Spleen (tissue), 7 donors: Measurements from ENCODE around the gene AFAP1.

Experiments used
- CTCF ChIP-seq, 11 experiments: fragments of 200-600 bp in 7 of 11; fragments of 450-650 bp in 4 of 11; sonication (generic) in 4 of 11; IDR thresholded peaks in 8 of 11; conservative IDR thresholded peaks in 3 of 11; 1 replicate in 7 of 11; 2 replicates in 4 of 11; pipeline versions ENCODE4 v1.4.0 to v1.8.0; 2016 to 2021; ENCODE audit warnings: antibody characterized with exemption in 11 of 11, inconsistent platforms in 4 of 11, mild to moderate bottlenecking in 1 of 11
- POLR2A ChIP-seq, 3 donors: fragments of 450-650 bp; IDR thresholded peaks; one replicate each; pipeline ENCODE4 v1.5.1; 2017; ENCODE audit warnings: antibody characterized with exemption in 3 of 3, mild to moderate bottlenecking in 1 of 3
- POLR2AphosphoS5 ChIP-seq, 3 donors: sonication (generic); formaldehyde crosslinking; IDR thresholded peaks; one replicate each; pipeline ENCODE4 v1.5.1; 2017; ENCODE audit warnings: antibody characterized with exemption in 3 of 3
- donor health status: DM: no; HTN: no; CAD: no; lungs with moderate emphysema.
- donor health status: DM: no; HTN: no; CAD: no.
- donor health status: DM: no; HTN: no; CAD: no.

DNA sequence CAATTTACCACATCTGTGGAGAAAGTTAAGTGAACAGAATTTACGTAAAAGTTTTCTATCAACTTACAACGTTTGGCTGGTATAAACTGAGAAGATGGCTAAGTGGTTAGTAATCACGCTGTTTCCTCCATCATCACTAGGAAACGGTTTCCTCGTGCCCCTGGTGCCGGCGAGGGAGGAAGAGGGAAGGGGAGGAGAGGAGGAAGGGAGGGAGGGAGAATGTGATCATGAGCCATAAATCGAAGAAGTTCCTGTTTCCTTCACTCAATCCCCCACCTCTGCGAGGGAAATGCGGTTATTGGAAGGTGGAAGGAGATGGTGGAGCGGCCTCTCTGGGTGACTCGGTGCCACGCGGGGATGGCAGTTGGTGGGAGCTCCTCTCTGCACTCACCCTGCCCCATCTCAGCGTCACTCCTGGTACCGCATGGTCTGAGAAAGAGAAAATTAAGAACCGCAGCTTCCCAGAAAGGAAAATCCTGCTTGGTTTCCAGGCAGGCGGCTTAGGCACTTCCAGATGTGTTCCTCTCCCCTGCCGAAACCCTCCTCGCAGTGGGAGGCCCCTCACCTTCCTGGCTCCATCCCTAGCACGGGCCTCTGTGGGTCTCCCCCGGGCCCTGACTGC lies 216.8 kb downstream of the AFAP1 start:
- no peak for TF ChIP-seq CTCF (IDR thresholded peaks at IDR 0.05 in 8 of 11, conservative IDR thresholded peaks at IDR 0.05 in 3 of 11)
- TF ChIP-seq POLR2A (IDR thresholded peaks at IDR 0.05), result no peak
- no peak for TF ChIP-seq POLR2AphosphoS5 (IDR thresholded peaks at IDR 0.05)
